GM21619 (cell line): ENCODE measurements around the gene CACHD1.

ENCODE experiments used
- ATAC-seq: cut with Tn5 transposase; IDR thresholded peaks from one replicate; pipeline ENCODE4 v1.9.1; 2021; ENCODE audit not compliant: unreplicated experiment

Gene CACHD1

DNA sequence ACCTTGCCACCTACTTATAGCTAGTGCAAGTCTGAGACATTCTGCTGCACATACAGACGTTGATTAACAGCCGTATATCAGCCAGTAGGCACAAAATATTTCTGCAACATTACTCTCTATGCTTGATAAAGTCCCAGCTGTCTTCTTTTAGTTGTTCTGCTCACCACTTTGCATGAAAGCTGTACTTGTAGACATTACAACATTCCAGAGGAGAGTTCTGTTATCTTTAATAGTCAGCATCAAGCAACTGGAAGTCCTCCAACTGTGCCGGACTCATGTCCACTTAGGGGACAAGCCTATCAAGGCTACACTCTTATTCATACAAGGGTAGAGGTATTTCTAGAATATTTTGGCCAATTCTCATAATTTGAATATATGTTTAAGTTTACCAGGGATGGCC, 50.0 kb downstream of the CACHD1 start:
- no peak for ATAC-seq

DNA sequence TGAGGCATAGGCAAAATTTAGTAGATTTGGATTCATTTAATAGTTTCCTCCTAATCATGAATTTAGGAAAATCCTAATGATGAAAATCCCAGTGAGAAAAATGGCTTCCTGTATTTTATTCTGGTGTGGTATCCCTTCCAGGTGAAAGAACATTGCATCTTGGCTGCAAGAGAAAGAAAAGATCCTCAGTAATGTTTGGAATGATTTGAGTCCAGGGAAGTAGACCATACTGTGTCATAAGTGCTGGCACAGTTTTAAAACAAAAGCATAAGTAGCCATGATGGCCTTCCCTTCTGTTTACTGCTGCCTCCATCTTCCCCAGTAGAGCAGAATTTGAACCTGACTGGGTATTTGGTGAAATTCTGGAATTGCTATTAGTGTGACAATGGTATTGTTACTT, 52.8 kb downstream of the CACHD1 start:
- ATAC-seq: no peak

DNA sequence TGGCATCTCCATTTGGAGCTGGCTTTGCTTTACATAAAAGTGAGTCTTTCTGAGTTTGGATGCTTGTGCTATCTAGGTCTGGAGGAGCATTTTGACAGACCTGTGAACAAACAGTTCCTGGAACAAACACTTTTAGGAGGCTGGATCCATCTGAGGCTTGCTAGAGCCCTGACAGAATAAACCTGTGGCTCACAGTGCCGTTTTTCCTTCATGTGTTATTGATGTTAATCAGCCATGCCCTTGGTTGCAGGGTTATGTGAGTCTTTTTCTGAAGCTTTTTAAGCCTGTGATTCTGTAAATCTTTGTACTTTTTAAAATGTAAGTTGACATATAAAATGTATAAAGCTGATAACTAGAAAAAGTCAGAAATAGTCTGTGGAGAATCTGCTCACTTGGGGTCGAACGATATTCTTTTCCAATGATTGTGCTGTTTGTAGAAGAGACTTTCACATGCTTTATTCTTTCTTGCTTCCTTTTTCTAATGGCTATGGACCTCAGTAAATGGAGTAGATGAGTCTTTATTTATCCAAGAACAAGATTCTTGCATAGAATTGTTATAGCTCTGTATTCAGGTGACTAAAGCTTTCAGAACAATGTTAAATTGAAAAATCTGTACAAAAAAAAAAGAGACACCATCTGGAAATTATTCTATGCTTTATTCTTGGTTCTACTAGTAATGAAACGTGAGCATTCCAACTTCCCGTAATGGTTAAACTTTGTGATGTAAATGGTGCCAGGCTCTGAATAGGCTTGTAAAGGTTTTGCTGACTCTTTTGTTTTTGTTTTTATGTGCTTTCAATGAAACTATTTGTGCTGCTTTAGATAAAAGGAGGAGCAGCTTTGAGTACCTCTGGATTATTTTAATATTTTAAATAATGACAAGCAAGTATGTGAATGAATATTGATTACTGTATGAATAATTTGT, 53.7 kb downstream of the CACHD1 start:
- ATAC-seq: no peak

DNA sequence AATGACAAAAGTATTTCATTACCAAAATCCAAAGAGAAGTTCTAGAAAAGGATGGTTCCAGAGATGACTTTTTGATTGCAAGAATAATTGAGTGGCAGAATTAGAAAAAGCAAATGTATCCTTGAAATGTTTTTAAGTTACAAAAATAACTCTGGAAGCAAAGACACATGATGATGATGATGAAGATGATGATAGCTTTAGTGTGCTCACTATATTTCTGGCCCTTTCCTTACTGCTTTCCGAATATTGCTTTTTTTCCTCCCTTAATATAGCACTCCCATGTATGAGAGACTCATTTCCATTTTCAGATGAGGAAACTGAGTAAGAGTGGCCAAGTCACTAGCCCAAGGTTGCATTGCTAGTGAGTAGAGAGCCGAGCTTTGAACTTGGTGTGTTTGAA, 54.7 kb downstream of the CACHD1 start:
- ATAC-seq: no peak

DNA sequence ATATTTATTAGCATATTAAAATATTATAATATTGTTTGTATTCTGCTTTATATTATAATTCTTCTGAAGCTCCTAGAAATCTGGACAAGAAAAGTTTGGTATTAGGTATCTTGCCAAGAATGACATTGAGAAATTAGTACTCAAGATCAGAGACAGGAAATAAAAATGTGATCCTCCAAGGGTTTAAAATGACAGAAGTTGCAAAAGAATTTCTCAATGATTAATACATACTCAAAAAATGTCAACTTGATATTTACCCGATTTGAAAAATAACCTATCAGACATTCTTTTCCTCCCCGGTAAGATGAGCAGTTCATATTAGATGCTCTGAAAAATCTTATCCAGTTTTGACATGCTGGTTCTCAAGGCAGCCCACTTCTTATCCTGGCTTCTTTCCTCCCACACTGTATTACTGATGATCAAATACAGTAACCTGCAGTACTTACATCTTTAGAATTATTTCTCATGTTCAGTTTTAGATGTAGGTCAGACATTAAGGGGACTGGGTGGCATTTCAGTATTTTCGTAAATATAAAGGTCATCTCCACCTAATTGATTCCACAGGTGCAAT, 55.3 kb downstream of the CACHD1 start:
- ATAC-seq: no peak

DNA sequence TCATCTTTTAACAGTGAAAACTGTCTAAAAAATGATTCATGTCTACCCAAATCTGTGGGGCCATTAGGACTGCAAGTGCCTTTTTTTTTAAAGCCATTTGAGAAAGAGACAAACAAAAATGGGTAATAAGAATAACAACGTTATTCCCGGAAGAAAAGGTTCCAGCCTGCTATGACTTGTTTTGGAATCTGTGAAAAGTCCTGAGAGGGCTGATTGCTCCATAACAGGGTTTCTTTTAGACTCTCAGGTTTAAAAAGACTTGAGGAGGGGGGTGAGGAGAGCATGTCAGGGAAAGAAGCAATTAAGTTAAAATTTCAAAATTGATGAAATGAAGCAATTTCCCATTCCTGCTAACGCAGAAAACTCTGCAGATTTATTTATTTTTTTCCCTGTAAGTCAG, 56.4 kb downstream of the CACHD1 start:
- no peak for ATAC-seq

DNA sequence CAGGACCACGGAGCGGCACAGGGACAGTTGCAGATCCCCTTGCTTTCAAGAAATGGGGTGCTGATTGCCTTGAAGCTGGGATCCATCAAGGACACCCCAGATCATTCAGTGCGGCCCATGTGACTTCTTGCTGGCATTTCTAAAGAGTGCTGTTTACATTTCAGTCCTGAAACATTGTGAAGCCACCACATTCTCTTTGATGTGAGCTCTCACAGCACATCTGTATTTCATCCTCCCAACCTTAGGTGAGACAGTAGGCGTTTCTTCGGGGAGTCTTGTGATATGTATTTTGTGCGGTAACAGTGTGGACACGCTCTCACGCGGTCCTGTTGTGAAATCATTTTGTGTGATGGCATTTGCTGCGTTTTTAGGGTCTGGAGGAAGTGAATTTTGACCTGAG, 57.2 kb downstream of the CACHD1 start:
- no peak for ATAC-seq

DNA sequence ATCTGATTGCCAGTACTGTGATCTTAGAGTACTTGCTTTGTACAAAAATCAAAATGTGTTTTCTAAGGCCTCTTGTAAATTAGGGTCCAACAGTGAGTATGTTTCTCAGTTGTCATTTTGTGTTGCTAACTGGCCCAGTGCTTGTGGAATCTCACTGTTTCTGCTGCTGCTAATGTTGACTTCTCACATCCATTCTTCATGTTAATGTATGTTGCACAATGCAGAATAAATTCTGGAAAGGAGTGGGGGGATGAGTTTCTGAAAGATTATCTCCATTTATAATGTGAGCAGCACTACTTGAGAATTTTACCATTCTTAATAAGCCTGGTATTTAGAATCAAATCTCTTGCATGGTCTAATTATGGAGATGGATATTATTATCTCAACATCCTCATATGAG, 57.9 kb downstream of the CACHD1 start:
- ATAC-seq: no peak

DNA sequence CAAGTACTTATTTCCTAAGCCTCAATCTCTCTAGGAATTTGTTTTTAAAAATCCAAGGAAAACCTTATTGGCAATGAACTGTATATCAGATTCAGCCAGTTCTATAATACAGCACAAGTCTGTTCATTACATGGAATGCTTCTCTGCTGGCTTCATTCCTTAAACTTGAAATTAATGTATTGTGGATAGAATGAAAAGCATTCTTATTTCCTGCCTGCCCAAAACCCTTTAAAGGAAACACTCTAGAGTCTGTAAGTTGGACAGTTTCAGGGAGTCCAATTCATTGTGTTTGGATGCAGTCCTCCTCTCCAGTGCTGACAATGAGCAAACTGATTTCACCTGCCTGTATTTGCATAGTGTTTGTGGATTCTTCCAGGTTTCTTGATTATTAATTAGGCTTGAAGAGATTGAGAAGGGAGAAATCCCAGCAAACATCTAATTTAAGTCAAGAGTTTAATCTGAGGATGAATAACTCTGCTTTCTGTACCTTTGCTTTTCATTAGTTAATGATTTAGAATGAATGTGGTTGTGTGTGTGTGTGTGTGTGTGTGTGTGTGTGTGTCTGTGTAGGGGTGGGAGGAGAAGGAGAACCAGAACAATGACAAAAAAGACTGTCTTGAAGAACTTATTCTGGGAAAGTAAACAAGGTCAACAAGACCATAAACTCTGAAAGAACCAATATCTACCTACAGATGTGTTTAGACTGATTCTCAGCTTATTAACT, 61.2 kb downstream of the CACHD1 start:
- ATAC-seq: no peak

DNA sequence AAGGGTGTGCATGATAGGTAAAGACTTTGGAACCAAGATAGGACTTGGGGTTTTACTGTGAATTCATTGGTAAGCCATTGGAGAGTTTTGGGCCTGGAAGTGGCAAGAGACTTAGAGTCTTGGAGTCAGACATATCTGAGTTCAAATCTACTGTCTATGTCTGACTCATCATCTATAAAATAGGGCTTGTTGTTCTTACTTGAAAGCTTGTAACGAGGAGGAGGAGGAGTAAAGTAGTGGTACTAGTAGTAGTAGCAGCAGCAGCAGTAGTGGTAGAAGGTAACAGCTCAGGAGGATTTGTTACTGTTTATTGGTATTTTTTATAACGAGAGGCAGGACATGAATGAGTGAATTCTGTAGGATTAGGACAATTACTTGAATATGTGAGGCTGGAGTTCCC, 62.7 kb downstream of the CACHD1 start:
- no peak for ATAC-seq

DNA sequence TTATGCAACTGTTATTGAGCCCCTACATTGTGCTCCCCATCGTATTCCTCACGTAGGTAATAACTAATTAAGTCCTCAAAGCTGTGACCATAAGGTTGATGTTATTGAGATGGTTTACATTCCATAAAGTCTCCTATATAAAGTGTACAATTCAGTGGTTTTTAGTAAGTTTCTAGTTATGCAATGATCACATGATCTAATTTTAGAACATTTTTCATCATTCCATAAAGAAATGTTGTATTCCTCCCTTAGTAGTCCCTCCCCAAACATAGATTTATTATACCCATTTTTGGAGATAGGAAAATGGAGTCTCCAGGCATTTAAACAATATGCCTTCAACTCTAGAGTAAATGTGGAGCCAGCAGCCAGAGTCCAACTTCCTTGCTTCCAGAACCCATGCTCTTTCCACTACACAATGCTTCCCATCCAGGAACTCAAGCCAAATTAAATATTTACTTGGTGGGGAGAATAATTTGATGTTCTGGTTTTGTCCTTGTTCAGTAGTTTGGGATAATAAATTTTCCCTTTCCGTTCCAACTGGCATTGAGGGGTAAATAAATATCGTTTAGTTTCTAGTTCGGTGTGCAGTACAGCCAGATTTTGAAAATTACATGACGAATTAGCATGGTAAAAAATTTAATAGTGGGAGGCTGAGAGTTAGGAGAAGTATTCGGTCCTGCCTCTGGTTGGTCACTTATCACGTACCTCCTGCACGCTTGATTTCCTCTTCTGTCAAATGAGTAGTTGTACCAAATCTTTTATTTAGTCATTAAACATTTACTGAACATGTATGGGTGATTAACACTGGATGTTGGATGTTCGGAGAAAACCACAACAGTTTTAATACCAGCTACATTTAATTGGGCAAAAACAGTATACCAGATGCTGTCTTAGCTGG, 66.3 kb downstream of the CACHD1 start:
- no peak for ATAC-seq

DNA sequence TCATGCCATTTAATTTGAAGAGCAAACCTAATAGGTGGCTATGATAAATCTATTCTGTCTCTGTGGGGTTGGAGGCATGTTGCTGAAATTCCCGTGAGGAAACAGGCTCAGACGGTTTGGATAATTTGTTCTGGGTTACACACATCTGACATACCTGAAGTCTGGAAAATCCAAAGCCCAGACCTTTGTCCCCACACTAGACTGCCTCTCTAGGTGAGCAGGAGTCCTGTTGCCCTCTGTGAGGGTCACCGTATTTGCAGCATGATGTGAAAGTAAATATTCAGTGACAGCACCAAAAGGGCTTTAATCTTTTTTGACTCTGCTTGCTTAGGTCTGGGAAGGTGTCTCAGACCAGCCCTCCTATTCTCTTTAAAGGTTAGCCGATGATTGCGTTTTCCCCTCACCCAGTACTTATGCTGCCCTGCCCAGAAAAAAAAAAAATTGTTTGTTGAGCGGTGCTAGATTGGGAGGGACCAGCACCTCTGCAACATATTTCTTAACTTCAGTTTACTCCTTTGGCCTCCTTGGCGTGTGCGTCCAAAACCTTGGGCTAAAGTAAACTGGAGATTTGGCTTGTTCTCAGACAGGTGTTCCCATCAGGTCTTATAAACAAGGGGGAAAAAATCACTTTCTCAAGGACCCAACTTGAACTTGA, 67.0 kb downstream of the CACHD1 start:
- ATAC-seq: no peak

DNA sequence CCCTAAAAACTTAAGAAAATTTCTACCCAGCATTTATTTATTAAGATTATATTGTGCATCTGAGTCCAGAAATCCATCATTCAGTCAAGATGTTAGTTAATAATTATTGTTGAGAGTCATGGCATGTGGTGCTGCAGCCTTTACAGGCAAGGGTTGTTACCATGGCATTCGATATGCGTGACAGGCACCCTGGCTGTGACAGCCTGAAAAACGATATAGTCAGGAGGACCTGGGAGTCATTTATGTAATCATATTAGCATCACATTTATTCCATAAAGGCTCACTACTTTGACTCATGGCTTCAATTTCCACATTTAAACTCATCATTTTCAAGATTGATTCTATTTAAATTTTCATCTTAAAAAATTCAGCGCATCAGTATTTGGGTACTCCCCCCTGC, 68.0 kb downstream of the CACHD1 start:
- ATAC-seq: no peak

DNA sequence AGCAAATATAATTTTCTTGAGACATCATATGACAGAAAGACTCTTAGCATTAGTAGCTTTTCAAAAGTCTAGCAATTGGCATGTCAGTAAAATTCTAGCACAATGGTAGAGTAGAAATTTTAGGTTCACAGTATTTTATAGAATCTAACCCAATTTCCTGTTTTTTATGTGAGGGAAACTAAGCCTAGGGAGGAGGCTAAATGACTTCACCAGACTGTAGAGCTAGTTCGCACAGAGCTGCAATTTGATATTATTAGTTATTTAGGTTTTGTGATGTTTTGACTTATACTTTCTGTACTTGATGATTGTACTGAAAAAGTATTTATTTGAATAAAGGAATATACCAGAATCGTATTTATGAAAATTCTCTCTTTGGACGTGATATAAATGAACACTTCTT, 68.5 kb downstream of the CACHD1 start:
- ATAC-seq: no peak

DNA sequence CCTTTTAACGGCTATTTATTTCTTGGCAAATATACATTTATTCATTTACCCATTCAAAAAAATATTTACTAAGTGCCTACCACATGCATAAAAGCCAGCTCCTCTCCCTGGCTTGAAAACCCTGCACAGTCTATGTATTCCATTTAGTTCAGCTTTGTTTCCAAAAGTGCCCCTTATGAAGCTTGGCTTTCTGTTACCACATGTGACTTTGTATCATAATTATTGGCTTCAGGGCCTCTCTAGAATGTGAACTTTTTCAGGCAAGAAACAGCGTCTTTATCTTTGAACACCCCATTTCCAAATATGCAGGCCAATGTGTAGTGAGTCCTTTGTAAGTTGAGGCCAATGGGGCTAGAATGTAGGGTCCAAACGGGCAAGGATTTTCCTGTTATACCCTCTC, 69.4 kb downstream of the CACHD1 start:
- ATAC-seq: no peak

DNA sequence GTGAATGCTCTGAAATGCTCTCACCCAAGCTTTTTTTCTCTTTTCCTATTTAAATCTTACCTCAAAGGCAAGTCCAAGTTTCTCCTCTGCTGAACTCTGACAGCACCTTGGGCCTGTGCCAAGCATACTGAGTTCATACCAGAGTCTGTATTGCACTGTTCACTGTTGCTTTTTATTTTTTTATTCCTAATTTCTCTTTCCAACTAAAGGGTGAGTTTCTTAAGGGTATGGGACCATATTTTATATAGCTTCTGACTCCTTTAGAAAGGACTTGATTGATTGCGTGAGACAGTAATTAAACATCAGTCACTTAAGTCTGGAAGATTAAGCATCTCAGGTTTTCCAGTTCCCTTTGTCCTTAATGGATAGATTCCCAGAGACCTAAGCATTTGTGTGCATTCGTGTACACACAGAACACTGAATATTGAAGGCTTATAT, 69.9 kb downstream of the CACHD1 start:
- no peak for ATAC-seq

DNA sequence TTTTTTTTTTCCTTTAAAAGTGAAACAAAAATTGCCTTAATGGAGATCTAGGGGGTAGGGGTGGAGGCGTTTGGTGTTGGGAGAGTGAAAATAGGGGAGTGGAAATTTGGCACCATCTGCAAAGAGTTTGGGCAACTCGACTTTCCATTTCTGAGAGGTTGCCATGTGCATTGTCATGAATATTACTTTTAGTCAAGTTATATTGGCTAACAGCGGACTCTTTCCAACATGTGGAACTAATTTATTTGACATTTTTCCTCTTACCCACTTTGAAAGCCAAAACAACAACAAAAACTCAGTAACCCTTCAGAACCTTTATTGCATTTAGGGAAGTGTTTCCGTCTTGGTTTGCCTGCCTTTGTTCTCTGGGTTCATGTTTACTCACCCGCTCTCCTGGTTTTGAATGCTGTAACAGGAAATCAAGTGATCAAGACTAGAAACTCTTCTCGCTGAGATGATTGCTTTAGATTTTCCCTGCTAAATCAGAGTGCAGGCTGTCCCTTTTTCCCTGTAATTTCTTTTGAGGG, 70.4 kb downstream of the CACHD1 start:
- no peak for ATAC-seq

DNA sequence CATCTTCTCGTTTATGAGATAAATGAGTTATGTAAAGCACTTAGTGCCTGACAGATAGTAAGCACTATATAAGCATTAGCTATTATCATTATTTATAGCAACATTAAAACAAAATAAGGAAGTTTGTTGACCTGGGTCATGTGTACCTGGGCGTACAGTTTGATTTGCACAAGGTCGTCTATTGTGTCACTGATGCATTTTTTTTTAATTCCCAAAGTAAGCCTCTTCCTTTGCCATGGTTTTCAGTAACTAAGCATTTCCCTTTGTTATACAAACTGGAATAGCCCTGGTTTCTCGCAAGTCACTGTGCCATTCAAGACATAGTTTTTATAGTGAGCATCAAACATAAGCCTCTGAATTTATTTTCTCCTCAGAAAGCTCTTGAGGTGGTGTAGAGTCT, 72.2 kb downstream of the CACHD1 start:
- no peak for ATAC-seq

DNA sequence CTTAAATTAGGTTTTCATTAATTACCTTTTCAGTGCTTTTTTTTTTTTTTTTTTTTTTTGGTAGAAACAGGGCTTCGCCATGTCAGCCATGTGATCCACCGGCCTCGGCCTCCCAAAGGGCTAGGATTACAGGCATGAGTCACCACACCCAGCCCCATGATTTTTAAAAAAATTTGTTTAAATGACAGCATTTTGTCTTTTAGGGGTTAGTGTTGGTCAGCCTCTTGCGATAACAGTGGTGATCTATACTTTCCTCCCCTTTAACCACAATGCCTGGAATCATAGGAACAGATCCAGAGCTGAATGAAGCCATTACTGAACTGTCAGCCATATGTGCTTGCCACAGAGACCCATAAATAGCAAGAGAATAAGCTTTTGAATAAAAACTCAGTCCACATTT, 73.9 kb downstream of the CACHD1 start:
- ATAC-seq: no peak

DNA sequence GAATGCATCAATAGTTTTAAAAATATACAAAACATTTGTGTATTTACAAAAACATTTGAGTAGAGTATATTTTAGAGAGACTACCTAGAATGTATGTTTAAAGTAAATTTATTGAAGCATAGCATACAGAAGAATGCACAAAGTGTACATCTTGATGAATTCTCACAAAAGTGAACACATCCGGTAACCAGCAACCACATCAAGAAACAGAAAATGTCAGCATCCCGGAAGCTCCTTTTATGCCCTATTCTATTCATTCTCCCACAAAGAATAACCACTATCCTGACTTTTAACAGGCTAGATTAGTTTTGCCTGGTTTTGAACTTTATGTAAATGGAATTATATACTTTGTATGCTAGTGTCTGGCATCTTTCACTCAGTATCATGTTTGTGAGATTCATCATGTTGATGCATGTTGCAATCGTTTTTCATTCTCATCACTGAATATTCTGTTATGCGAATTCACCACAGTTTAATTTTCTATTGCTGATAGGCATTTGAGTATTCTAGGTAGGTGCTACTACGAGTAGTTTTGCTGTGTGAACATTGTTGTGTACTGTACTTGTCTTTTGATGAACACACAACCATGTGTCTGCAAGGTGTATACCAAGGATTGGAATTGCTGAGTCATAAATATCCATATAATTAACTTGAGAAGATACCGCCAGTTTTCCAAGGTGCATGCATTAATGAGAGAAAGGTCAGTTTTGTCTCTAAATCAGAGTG, 75.4 kb downstream of the CACHD1 start:
- no peak for ATAC-seq
